WTC11 (cell line): Measurements from ENCODE around the gene COL1A1. TPM values are rescaled to one million over a fixed set of nuclear protein-coding genes. Genes with fewer than 3 reads are reported as not detected.

Experiments
- ATAC-seq: fragments of 200-7000 bp; cut with Tn5 transposase; 2 replicates; pipeline ENCODE4 v1.10.0; 2021; ENCODE audit warnings: mild to moderate bottlenecking, moderate library complexity
- CTCF ChIA-PET: fragments of 300-600 bp; sonication (Branson Sonifier 250); formaldehyde crosslinking; loops from one replicate; lab custom pipeline; 2021; ENCODE audit warnings: antibody characterized with exemption; lab: Charles Lee
- POLR2A ChIA-PET: fragments of 350-600 bp; sonication (Branson Sonifier 250); formaldehyde crosslinking; loops from one replicate; lab custom pipeline; 2021; ENCODE audit warnings: antibody characterized with exemption; lab: Charles Lee
- DNase-seq: peaks from one replicate; pipeline ENCODE4 v3.0.0; 2021; ENCODE audit warnings: low spot score
- H3K27ac Mint-ChIP-seq: 2 replicates; pipeline ENCODE4 v1.8.0; 2021; ENCODE audit warnings: mixed read lengths
- H3K27me3 Mint-ChIP-seq: 2 replicates; pipeline ENCODE4 v1.8.0; 2021; ENCODE audit warnings: low read depth, mild to moderate bottlenecking, moderate library complexity, mixed read lengths
- H3K36me3 Mint-ChIP-seq: 2 replicates; pipeline ENCODE4 v1.8.0; 2021; ENCODE audit warnings: mixed read lengths
- H3K4me1 Mint-ChIP-seq: 2 replicates; pipeline ENCODE4 v1.8.0; 2022; ENCODE audit warnings: mixed read lengths
- H3K4me3 Mint-ChIP-seq: 2 replicates; pipeline ENCODE4 v1.8.0; 2021; ENCODE audit warnings: mild to moderate bottlenecking, moderate library complexity, mixed read lengths
- H3K9me3 Mint-ChIP-seq: 2 replicates; pipeline ENCODE4 v1.8.0; 2021; ENCODE audit warnings: mixed read lengths
- HMGA2 ChIP-seq: fragments of 250-450 bp; sonication (Bioruptor Pico); IDR thresholded peaks from 2 replicates; pipeline ENCODE4 v1.4.0; 2021; ENCODE audit warnings: mild to moderate bottlenecking, moderate library complexity
- JUN ChIP-seq: sonication (generic); formaldehyde crosslinking; IDR thresholded peaks from 2 replicates; pipeline ENCODE4 v1.8.0; 2023; ENCODE audit warnings: mild to moderate bottlenecking, missing genetic modification reagents
- NFATC4 ChIP-seq: fragments of 250-450 bp; sonication (Bioruptor Pico); IDR thresholded peaks from 2 replicates; pipeline ENCODE4 v1.9.0; 2021; ENCODE audit warnings: mild to moderate bottlenecking
- OVOL2 ChIP-seq: fragments of 250-450 bp; sonication (Bioruptor Pico); IDR thresholded peaks from 2 replicates; pipeline ENCODE4 v1.9.0; 2021; ENCODE audit warnings: mild to moderate bottlenecking, borderline replicate concordance
- RELA ChIP-seq: sonication (generic); formaldehyde crosslinking; IDR thresholded peaks from 2 replicates; pipeline ENCODE4 v1.8.1; 2022; ENCODE audit warnings: missing genetic modification reagents, mild to moderate bottlenecking, borderline replicate concordance
- RORB ChIP-seq: fragments of 250-450 bp; sonication (Bioruptor Pico); IDR thresholded peaks from 2 replicates; pipeline ENCODE4 v1.9.0; 2021; ENCODE audit warnings: mild to moderate bottlenecking
- TCF7 ChIP-seq: sonication (generic); formaldehyde crosslinking; IDR thresholded peaks from 2 replicates; pipeline ENCODE4 v1.8.0; 2022; ENCODE audit warnings: mild to moderate bottlenecking, low read depth, missing genetic modification reagents, moderate library complexity
- ZBTB21 ChIP-seq: sonication (generic); formaldehyde crosslinking; IDR thresholded peaks from 2 replicates; pipeline ENCODE4 v1.8.1; 2023; ENCODE audit warnings: mild to moderate bottlenecking, missing genetic modification reagents, borderline replicate concordance
- ZNF138 ChIP-seq: sonication (generic); formaldehyde crosslinking; conservative IDR thresholded peaks from 2 replicates; pipeline ENCODE4 v1.8.1; 2022; ENCODE audit warnings: mild to moderate bottlenecking, moderate library complexity, missing genetic modification reagents
- total RNA-seq: library from RNA; stranded (reverse); gene quantifications from 3 replicates; pipeline ENCODE4 v1.2.3, GENCODE V29; 2021
- TF ChIP-seq, protein P1 (sequence below): sonication (generic); formaldehyde crosslinking; conservative IDR thresholded peaks from 2 replicates; pipeline ENCODE4 v1.8.1; 2022; ENCODE audit warnings: mild to moderate bottlenecking, missing genetic modification reagents
- TF ChIP-seq, protein P2 (sequence below): sonication (generic); formaldehyde crosslinking; IDR thresholded peaks from 2 replicates; pipeline ENCODE4 v1.8.1; 2023; ENCODE audit warnings: mild to moderate bottlenecking, missing genetic modification reagents
- TF ChIP-seq, protein P3 (sequence below): fragments of 250-450 bp; sonication (Bioruptor Pico); IDR thresholded peaks from 2 replicates; pipeline ENCODE4 v1.9.0; 2021; ENCODE audit warnings: mild to moderate bottlenecking
- TF ChIP-seq, protein P4 (sequence below): fragments of 250-450 bp; sonication (Bioruptor Pico); IDR thresholded peaks from 2 replicates; pipeline ENCODE4 v1.9.0; 2021; ENCODE audit warnings: moderate library complexity, mild to moderate bottlenecking, inconsistent platforms, borderline replicate concordance
- TF ChIP-seq, protein P5 (sequence below): sonication (generic); formaldehyde crosslinking; IDR thresholded peaks from 2 replicates; pipeline ENCODE4 v1.8.0; 2022; ENCODE audit warnings: mild to moderate bottlenecking, missing genetic modification reagents
- TF ChIP-seq, protein P6 (sequence below): sonication (generic); formaldehyde crosslinking; IDR thresholded peaks from 2 replicates; pipeline ENCODE4 v1.8.1; 2023; ENCODE audit warnings: mild to moderate bottlenecking, missing genetic modification reagents, borderline replicate concordance
- TF ChIP-seq, protein P7 (sequence below): sonication (generic); formaldehyde crosslinking; IDR thresholded peaks from 2 replicates; pipeline ENCODE4 v1.8.0; 2022; ENCODE audit warnings: mild to moderate bottlenecking, missing genetic modification reagents
- TF ChIP-seq, protein P8 (sequence below): sonication (generic); formaldehyde crosslinking; IDR thresholded peaks from 2 replicates; pipeline ENCODE4 v1.8.1; 2022; ENCODE audit warnings: mild to moderate bottlenecking, moderate library complexity, missing genetic modification reagents

COL1A1 gene
- total RNA-seq, 1 experiment from 2014 or later = 52.1 TPM

DNA sequence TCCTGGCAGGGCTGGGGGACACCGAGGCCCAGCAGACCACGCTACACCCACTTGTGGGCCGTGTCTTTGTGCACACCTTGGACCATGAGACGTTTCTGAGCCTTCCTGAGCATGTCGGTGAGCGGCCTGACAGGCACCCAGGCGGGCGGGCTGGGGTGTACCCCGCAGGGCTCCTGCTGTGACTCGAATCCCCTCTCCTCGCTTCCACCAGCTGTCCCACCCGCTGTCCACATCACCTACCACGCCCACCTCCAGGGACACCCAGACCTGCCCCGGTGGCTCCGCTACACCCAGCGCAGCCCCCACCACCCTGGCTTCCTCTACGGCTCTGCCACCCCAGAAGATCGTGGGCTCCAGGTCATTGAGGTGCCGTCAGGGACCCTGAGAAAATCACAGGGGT lies 34.1 kb downstream of the COL1A1 start:
- no peak for TF ChIP-seq ZNF138 (CRISPR knock-in tag)

DNA sequence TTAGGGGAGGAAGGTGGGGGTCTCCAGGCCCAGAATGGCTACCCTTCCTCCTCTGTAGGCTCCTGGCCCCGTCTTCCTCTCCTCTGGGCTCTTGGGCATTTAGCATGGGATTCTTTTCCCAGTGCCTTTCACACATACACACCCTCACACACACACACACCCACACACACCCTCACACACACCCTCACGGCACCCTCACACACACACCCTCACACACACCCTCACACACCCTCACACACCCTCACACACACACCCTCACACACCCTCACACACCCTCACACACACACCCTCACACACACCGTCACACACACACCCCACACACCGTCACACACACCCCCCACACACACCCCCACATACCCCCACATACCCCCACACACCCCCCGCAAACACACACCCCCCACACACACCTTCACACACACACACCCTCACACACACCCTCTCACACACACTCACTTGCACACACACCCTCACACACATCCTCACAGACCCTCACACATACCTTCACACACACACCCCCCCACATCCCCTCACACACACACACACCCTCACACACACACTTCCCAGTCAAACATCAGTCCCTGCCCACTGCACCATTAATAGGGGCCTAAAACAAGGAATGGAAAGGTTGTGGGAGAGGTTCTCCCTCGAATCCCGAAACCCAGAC lies 34.8 kb downstream of the COL1A1 start:
- POLR2A ChIA-PET = interaction anchor here (1.6 kb wide), 1 partner anchor 11 kb away, joined by 4 read pairs; no protein-coding TSS in a partner anchor
- no peak for DNase-seq
- H3K27me3 Mint-ChIP-seq = peaks cover 17% of the 10 kb centered on the region
- no peaks in the 10 kb centered on the region for H3K9me3 Mint-ChIP-seq
- H3K27ac Mint-ChIP-seq = no peak overlapping the region
- TF ChIP-seq, protein P1, sequence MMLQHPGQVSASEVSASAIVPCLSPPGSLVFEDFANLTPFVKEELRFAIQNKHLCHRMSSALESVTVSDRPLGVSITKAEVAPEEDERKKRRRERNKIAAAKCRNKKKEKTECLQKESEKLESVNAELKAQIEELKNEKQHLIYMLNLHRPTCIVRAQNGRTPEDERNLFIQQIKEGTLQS (CRISPR knock-in tag) = no peak
- TF ChIP-seq OVOL2 (CRISPR knock-in tag) (no peak), RELA (no peak)
- TF ChIP-seq, protein P2, sequence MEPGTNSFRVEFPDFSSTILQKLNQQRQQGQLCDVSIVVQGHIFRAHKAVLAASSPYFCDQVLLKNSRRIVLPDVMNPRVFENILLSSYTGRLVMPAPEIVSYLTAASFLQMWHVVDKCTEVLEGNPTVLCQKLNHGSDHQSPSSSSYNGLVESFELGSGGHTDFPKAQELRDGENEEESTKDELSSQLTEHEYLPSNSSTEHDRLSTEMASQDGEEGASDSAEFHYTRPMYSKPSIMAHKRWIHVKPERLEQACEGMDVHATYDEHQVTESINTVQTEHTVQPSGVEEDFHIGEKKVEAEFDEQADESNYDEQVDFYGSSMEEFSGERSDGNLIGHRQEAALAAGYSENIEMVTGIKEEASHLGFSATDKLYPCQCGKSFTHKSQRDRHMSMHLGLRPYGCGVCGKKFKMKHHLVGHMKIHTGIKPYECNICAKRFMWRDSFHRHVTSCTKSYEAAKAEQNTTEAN (CRISPR knock-in tag) = peak; percentile 44; the same call in 1 of the 2 replicates
- TF ChIP-seq, all 79 proteins: peak for 1
- no peaks in the 10 kb centered on the region for H3K36me3 Mint-ChIP-seq
- CTCF ChIA-PET = interaction anchor here (0.6 to 4.1 kb wide), 16 partner anchors 11 to 320 kb away, joined by 3 to 46 read pairs (median 6); partner anchors contain the start of gene TMEM92
- peaks cover 11% of the 10 kb centered on the region for H3K4me1 Mint-ChIP-seq
- H3K4me3 Mint-ChIP-seq = no peak overlapping the region
- ATAC-seq = no peak

More for the DNA sequence above, 34.1 kb downstream of the COL1A1 start:
- H3K27me3 Mint-ChIP-seq = peaks cover 10% of the 10 kb centered on the region
- peaks cover 8% of the 10 kb centered on the region for H3K4me1 Mint-ChIP-seq
- no peaks in the 10 kb centered on the region for H3K9me3 Mint-ChIP-seq
- no peaks in the 10 kb centered on the region for H3K36me3 Mint-ChIP-seq
- H3K27ac Mint-ChIP-seq = no peak overlapping the region
- ATAC-seq = no peak
- DNase-seq = no peak
- CTCF ChIA-PET = interaction anchor here (1.1 to 4.1 kb wide), 6 partner anchors 15 to 166 kb away, joined by 3 to 46 read pairs (median 8); partner anchors contain the start of gene TMEM92
- H3K4me3 Mint-ChIP-seq = no peak overlapping the region
- POLR2A ChIA-PET = no interaction called here

DNA sequence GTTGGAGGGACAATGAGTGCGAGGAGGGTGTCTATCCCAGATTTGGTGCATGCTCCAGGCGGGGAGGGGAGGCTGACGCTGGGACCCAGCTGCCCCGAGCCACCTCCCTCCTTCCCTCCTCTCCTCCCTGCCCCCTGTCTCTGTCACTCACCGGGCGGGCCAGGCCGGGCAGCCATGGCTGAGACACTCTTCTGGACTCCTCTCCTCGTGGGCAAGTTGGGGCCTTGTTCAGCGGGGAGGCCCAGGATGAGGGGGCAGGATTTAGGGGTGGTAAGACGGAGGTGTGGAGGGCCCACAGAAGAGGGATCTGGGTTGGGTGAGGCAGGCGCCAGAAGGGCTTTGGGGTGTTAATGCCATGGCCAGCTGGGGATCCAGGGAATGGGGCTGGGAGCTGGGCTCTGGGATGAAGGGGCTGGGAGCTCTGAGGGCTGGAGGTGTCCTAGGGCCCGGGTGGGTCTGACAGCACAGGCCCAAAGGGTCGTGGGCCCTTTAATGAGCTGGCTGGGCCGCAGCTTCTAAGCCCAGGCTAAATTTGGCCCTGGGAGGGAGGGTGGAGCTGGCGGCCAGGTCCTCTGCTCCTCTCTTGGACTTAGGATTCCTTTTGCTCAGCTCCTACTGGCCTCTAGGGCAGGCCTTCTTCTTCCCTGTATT lies 35.4 kb downstream of the COL1A1 start, which contains the start of gene SGCA:
TSS of gene SGCA (plus strand) at position 139 of the 651 bp plus-strand sequence. CDS start at position 175, 36 bp downstream.
- no peak for DNase-seq
- Mint-ChIP-seq H3K4me1 (peaks cover 15% of the 10 kb centered on the region), H3K36me3 (no peaks in the 10 kb centered on the region), H3K9me3 (no peaks in the 10 kb centered on the region), H3K27ac (peak within 1 kb of the TSS; percentile 7), H3K4me3 (no peak within 1 kb of the TSS), H3K27me3 (peaks cover 19% of the 10 kb centered on the region)
- no peak for ATAC-seq
- POLR2A ChIA-PET = interaction anchor here (1.6 kb wide), 1 partner anchor 11 kb away, joined by 4 read pairs; no protein-coding TSS in a partner anchor
- CTCF ChIA-PET = interaction anchor here (0.6 to 3.5 kb wide), 20 partner anchors 12 to 321 kb away, joined by 3 to 11 read pairs (median 4); partner anchors contain the start of gene TMEM92
- TF ChIP-seq, protein P3, sequence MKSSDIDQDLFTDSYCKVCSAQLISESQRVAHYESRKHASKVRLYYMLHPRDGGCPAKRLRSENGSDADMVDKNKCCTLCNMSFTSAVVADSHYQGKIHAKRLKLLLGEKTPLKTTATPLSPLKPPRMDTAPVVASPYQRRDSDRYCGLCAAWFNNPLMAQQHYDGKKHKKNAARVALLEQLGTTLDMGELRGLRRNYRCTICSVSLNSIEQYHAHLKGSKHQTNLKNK (CRISPR knock-in tag) = no peak
- TF ChIP-seq JUN (CRISPR knock-in tag) (no peak), TCF7 (CRISPR knock-in tag) (no peak), RORB (CRISPR knock-in tag) (no peak), NFATC4 (CRISPR knock-in tag) (no peak), ZBTB21 (no peak), HMGA2 (no peak)
- TF ChIP-seq, protein P2 (CRISPR knock-in tag) = no peak
- TF ChIP-seq, protein P4, sequence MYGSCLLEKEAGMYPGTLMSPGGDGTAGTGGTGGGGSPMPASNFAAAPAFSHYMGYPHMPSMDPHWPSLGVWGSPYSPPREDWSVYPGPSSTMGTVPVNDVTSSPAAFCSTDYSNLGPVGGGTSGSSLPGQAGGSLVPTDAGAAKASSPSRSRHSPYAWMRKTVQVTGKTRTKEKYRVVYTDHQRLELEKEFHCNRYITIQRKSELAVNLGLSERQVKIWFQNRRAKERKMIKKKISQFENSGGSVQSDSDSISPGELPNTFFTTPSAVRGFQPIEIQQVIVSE (CRISPR knock-in tag) = no peak
- TF ChIP-seq, protein P5, sequence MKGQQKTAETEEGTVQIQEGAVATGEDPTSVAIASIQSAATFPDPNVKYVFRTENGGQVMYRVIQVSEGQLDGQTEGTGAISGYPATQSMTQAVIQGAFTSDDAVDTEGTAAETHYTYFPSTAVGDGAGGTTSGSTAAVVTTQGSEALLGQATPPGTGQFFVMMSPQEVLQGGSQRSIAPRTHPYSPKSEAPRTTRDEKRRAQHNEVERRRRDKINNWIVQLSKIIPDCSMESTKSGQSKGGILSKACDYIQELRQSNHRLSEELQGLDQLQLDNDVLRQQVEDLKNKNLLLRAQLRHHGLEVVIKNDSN (CRISPR knock-in tag) = no peak
- TF ChIP-seq, protein P6, sequence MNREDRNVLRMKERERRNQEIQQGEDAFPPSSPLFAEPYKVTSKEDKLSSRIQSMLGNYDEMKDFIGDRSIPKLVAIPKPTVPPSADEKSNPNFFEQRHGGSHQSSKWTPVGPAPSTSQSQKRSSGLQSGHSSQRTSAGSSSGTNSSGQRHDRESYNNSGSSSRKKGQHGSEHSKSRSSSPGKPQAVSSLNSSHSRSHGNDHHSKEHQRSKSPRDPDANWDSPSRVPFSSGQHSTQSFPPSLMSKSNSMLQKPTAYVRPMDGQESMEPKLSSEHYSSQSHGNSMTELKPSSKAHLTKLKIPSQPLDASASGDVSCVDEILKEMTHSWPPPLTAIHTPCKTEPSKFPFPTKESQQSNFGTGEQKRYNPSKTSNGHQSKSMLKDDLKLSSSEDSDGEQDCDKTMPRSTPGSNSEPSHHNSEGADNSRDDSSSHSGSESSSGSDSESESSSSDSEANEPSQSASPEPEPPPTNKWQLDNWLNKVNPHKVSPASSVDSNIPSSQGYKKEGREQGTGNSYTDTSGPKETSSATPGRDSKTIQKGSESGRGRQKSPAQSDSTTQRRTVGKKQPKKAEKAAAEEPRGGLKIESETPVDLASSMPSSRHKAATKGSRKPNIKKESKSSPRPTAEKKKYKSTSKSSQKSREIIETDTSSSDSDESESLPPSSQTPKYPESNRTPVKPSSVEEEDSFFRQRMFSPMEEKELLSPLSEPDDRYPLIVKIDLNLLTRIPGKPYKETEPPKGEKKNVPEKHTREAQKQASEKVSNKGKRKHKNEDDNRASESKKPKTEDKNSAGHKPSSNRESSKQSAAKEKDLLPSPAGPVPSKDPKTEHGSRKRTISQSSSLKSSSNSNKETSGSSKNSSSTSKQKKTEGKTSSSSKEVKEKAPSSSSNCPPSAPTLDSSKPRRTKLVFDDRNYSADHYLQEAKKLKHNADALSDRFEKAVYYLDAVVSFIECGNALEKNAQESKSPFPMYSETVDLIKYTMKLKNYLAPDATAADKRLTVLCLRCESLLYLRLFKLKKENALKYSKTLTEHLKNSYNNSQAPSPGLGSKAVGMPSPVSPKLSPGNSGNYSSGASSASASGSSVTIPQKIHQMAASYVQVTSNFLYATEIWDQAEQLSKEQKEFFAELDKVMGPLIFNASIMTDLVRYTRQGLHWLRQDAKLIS (CRISPR knock-in tag) = no peak
- TF ChIP-seq, protein P7, sequence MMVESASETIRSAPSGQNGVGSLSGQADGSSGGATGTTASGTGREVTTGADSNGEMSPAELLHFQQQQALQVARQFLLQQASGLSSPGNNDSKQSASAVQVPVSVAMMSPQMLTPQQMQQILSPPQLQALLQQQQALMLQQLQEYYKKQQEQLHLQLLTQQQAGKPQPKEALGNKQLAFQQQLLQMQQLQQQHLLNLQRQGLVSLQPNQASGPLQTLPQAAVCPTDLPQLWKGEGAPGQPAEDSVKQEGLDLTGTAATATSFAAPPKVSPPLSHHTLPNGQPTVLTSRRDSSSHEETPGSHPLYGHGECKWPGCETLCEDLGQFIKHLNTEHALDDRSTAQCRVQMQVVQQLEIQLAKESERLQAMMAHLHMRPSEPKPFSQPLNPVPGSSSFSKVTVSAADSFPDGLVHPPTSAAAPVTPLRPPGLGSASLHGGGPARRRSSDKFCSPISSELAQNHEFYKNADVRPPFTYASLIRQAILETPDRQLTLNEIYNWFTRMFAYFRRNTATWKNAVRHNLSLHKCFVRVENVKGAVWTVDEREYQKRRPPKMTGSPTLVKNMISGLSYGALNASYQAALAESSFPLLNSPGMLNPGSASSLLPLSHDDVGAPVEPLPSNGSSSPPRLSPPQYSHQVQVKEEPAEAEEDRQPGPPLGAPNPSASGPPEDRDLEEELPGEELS = no peak
- TF ChIP-seq, protein P8, sequence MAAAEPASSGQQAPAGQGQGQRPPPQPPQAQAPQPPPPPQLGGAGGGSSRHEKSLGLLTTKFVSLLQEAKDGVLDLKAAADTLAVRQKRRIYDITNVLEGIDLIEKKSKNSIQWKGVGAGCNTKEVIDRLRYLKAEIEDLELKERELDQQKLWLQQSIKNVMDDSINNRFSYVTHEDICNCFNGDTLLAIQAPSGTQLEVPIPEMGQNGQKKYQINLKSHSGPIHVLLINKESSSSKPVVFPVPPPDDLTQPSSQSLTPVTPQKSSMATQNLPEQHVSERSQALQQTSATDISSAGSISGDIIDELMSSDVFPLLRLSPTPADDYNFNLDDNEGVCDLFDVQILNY (CRISPR knock-in tag) = no peak
